CD14-positive monocyte (primary cell): ENCODE measurements around the gene BACH2. TPM values are rescaled to one million over a fixed set of nuclear protein-coding genes. Genes with fewer than 3 reads are reported as not detected.

Experiments used
- DNase-seq, 3 donors: peaks; one replicate each; pipeline ENCODE4 v3.0.0-alpha.2; 2011 to 2022
- H2AFZ ChIP-seq: 2 replicates; pipeline ENCODE4 v1.6.0; 2012; ENCODE audit warnings: mild to moderate bottlenecking, low read depth, low read length, inconsistent platforms; ENCODE audit not compliant: insufficient read depth, poor library complexity, severe bottlenecking
- H3K27ac ChIP-seq, 2 donors: 1 replicate in 1 of 2; 2 replicates in 1 of 2; pipeline ENCODE4 v1.5.1; 2012 to 2013; ENCODE audit warnings: low read length in 2 of 2, control low read depth in 1 of 2, inconsistent platforms in 1 of 2, low read depth in 1 of 2, mild to moderate bottlenecking in 1 of 2
- H3K27me3 ChIP-seq, 2 donors: one replicate each; pipeline versions ENCODE4 v1.6.0 to v1.6.1; 2011 to 2013; ENCODE audit warnings: low read length in 2 of 2; ENCODE audit not compliant: control insufficient read depth in 2 of 2, insufficient read depth in 2 of 2
- H3K36me3 ChIP-seq, 2 donors: replicated peaks in 1 of 2; 1 replicate in 1 of 2; 2 replicates in 1 of 2; pipeline versions ENCODE4 v1.5.1 to v1.6.1; 2012 to 2013; ENCODE audit warnings: low read length in 2 of 2, control low read depth in 1 of 2, inconsistent platforms in 1 of 2, mild to moderate bottlenecking in 1 of 2; ENCODE audit not compliant: insufficient read depth in 2 of 2, control insufficient read depth in 1 of 2
- H3K4me1 ChIP-seq, 2 donors: 1 replicate in 1 of 2; 2 replicates in 1 of 2; pipeline versions ENCODE4 v1.5.1 to v1.6.1; 2012 to 2013; ENCODE audit warnings: low read length in 2 of 2, control low read depth in 1 of 2, inconsistent platforms in 1 of 2, mild to moderate bottlenecking in 1 of 2, moderate library complexity in 1 of 2; ENCODE audit not compliant: insufficient read depth in 2 of 2, control insufficient read depth in 1 of 2
- H3K4me2 ChIP-seq: replicated peaks from 2 replicates; pipeline ENCODE3; 2012; ENCODE audit warnings: low read length, moderate library complexity, mild to moderate bottlenecking; ENCODE audit not compliant: poor library complexity, severe bottlenecking; ENCODE audit errors: extremely low read depth
- H3K4me3 ChIP-seq, 3 experiments: fragments of 200-600 bp in 1 of 3; sonication (generic) in 1 of 3; replicated peaks in 1 of 3; 1 replicate in 2 of 3; 2 replicates in 1 of 3; pipeline ENCODE4 v1.5.1; 2011 to 2013; ENCODE audit warnings: low read length in 3 of 3, mild to moderate bottlenecking in 3 of 3, control low read depth in 2 of 3, low read depth in 2 of 3, inconsistent platforms in 1 of 3, moderate library complexity in 1 of 3
- H3K79me2 ChIP-seq: 2 replicates; pipeline ENCODE4 v1.6.0; 2012; ENCODE audit warnings: mild to moderate bottlenecking, control low read depth, inconsistent platforms, low read length, moderate library complexity; ENCODE audit not compliant: insufficient read depth
- H3K9ac ChIP-seq: 2 replicates; pipeline ENCODE4 v1.6.0; 2017; ENCODE audit warnings: low read length, mild to moderate bottlenecking; ENCODE audit not compliant: insufficient read depth, poor library complexity, severe bottlenecking
- H3K9me3 ChIP-seq, 2 donors: replicated peaks in 1 of 2; 1 replicate in 1 of 2; 2 replicates in 1 of 2; pipeline versions ENCODE4 v1.5.1 to v1.6.1; 2012 to 2013; ENCODE audit warnings: low read length in 2 of 2, control low read depth in 1 of 2; ENCODE audit not compliant: control insufficient read depth in 1 of 2, insufficient read depth in 1 of 2
- H4K20me1 ChIP-seq: 2 replicates; pipeline ENCODE4 v1.6.0; 2012; ENCODE audit warnings: mild to moderate bottlenecking, low read length, control low read depth, moderate library complexity; ENCODE audit not compliant: insufficient read depth
- H3K27ac Mint-ChIP-seq, 7 donors: one replicate each; pipeline ENCODE4 v1.8.0; 2020; ENCODE audit warnings: mild to moderate bottlenecking in 7 of 7, mixed read lengths in 7 of 7, moderate library complexity in 6 of 7, inconsistent platforms in 2 of 7
- H3K27me3 Mint-ChIP-seq, 3 donors: one replicate each; pipeline ENCODE4 v1.8.0; 2021 to 2022; ENCODE audit warnings: low read depth in 3 of 3, mild to moderate bottlenecking in 3 of 3, mixed read lengths in 3 of 3, moderate library complexity in 3 of 3, inconsistent platforms in 1 of 3
- H3K36me3 Mint-ChIP-seq, 2 donors: one replicate each; pipeline ENCODE4 v1.8.0; 2020; ENCODE audit warnings: mixed read lengths in 2 of 2, inconsistent platforms in 1 of 2, mild to moderate bottlenecking in 1 of 2
- H3K4me1 Mint-ChIP-seq: one replicate; pipeline ENCODE4 v1.8.0; 2020; ENCODE audit warnings: mild to moderate bottlenecking, mixed read lengths
- H3K4me3 Mint-ChIP-seq, 2 donors: one replicate each; pipeline ENCODE4 v1.8.0; 2020; ENCODE audit warnings: mild to moderate bottlenecking in 2 of 2, mixed read lengths in 2 of 2, moderate library complexity in 1 of 2
- H3K9me3 Mint-ChIP-seq, 7 donors: one replicate each; pipeline ENCODE4 v1.8.0; 2020 to 2022; ENCODE audit warnings: mixed read lengths in 7 of 7, mild to moderate bottlenecking in 6 of 7, moderate library complexity in 6 of 7, inconsistent platforms in 2 of 7
- CTCF ChIP-seq: fragments of 200-600 bp; IDR thresholded peaks from one replicate; pipeline ENCODE4 v1.8.0; 2022; ENCODE audit warnings: antibody characterized with exemption, mild to moderate bottlenecking
- WGBS: methylation state at CpG from one replicate; pipeline ENCODE4 v1.1.5; 2013; ENCODE audit warnings: missing lambda C conversion rate; ENCODE audit not compliant: insufficient coverage; 5-methylcytosine and 5-hydroxymethylcytosine counted together
- intact Hi-C, 2 donors: fragments of 100-400 bp; cut with micrococcal nuclease; formaldehyde crosslinking; loops; one replicate each; pipeline versions ENCODE4 v1.15.0 to v1.15.1; 2023
- polyA plus RNA-seq, 3 donors: library from polyadenylated mRNA; depleted of rRNA in 1 of 3; unstranded in 2 of 3; stranded (reverse) in 1 of 3; fragments of 300-500 nt in 2 of 3; fragments of >200 nt in 1 of 3; fragmentation: Illumina TruSeq in 2 of 3; gene quantifications; 1 replicate in 2 of 3; 2 replicates in 1 of 3; pipeline ENCODE4 v1.2.3, GENCODE V29; 2012 to 2021

Gene BACH2
- polyA plus RNA-seq, 3 donors: 0.04 to 0.09 (median 0.05) TPM

GRCh38 chr6:90159452-90159851 is 137.2 kb downstream of the BACH2 start:
- Histone ChIP-seq H3K27me3 (no peaks in the 10 kb centered on the region), H4K20me1 (no peaks in the 10 kb centered on the region), H3K9me3 (no peaks in the 10 kb centered on the region), H3K4me2 (no peak overlapping the region), H3K79me2 (no peaks in the 10 kb centered on the region), H3K9ac (no peak overlapping the region), H3K4me1 (peaks cover 14 to 16% of the 10 kb centered on the region in 2 donors), H2AFZ (no peak overlapping the region), H3K36me3 (no peaks in the 10 kb centered on the region), H3K4me3 (no peak overlapping the region), H3K27ac (no peak overlapping the region)
- H3K27ac Mint-ChIP-seq: no peak overlapping the region
- peaks cover 0 to 2% (median 0%) of the 10 kb centered on the region in 7 donors for H3K9me3 Mint-ChIP-seq
- peaks cover 18% of the 10 kb centered on the region for H3K4me1 Mint-ChIP-seq
- peaks cover 0 to 3% of the 10 kb centered on the region in 2 donors for H3K36me3 Mint-ChIP-seq
- intact Hi-C loops: no loop called here
- no peak for DNase-seq
- peaks cover 0 to 2% (median 0%) of the 10 kb centered on the region in 3 donors for H3K27me3 Mint-ChIP-seq
- 100% methylated on average over 1 of the region's 2 CpGs for WGBS
- no peak overlapping the region for H3K4me3 Mint-ChIP-seq
- TF ChIP-seq CTCF: no peak

- no peak for DNase-seq
- Histone ChIP-seq H2AFZ (no peak overlapping the region), H3K9me3 (no peaks in the 10 kb centered on the region), H3K4me1 (peaks cover 15 to 18% of the 10 kb centered on the region in 2 donors), H3K9ac (no peak overlapping the region), H3K27me3 (no peaks in the 10 kb centered on the region), H4K20me1 (no peaks in the 10 kb centered on the region), H3K79me2 (no peaks in the 10 kb centered on the region), H3K27ac (no peak overlapping the region), H3K36me3 (no peaks in the 10 kb centered on the region), H3K4me3 (no peak overlapping the region), H3K4me2 (no peak overlapping the region)
- intact Hi-C loops: no loop called here
- no peak overlapping the region for H3K27ac Mint-ChIP-seq
- peaks cover 0 to 2% (median 0%) of the 10 kb centered on the region in 3 donors for H3K27me3 Mint-ChIP-seq
- H3K9me3 Mint-ChIP-seq: peaks cover 0 to 2% (median 0%) of the 10 kb centered on the region in 7 donors
- WGBS: 100% methylated on average over 2 of the region's 5 CpGs
- peaks cover 21% of the 10 kb centered on the region for H3K4me1 Mint-ChIP-seq
- H3K36me3 Mint-ChIP-seq: peaks cover 0 to 3% of the 10 kb centered on the region in 2 donors
- no peak for TF ChIP-seq CTCF
- H3K4me3 Mint-ChIP-seq: no peak overlapping the region
Observed at GRCh38 chr6:90158936-90159335, 137.7 kb downstream of the BACH2 start.
